H9 (cell line): Measurements from ENCODE around the gene MSI2. TPM values are rescaled to one million over a fixed set of nuclear protein-coding genes. Genes with fewer than 3 reads are reported as not detected.
A peak's percentile ranks its signal among the peaks of the same experiment; 100 is the strongest.

ENCODE experiments used
- DNase-seq: peaks from one replicate; pipeline ENCODE4 v3.0.0-alpha.2; 2017
- H2AFZ ChIP-seq: one replicate; pipeline ENCODE4 v1.6.1; 2013; ENCODE audit warnings: mild to moderate bottlenecking, low read length, control low read depth, moderate library complexity
- H2AK5ac ChIP-seq: 2 replicates; pipeline ENCODE4 v1.6.1; 2013; ENCODE audit warnings: low read length, control low read depth, mixed read lengths; ENCODE audit not compliant: insufficient read length
- H2BK120ac ChIP-seq: one replicate; pipeline ENCODE4 v1.6.1; 2013; ENCODE audit warnings: low read depth, mild to moderate bottlenecking, low read length, control low read depth, inconsistent platforms; ENCODE audit not compliant: poor library complexity, severe bottlenecking
- H2BK12ac ChIP-seq: 2 replicates; pipeline ENCODE4 v1.6.1; 2013; ENCODE audit warnings: low read length, control low read depth, mixed read lengths, low read depth; ENCODE audit not compliant: insufficient read length
- H2BK15ac ChIP-seq: 2 replicates; pipeline ENCODE4 v1.6.1; 2013; ENCODE audit warnings: low read depth, low read length, control low read depth
- H2BK20ac ChIP-seq: one replicate; pipeline ENCODE4 v1.6.1; 2013; ENCODE audit warnings: low read depth, mild to moderate bottlenecking, low read length, control low read depth, inconsistent platforms; ENCODE audit not compliant: poor library complexity, severe bottlenecking
- H2BK5ac ChIP-seq: 2 replicates; pipeline ENCODE4 v1.6.1; 2013; ENCODE audit warnings: low read length, control low read depth, mixed read lengths; ENCODE audit not compliant: insufficient read length
- H3K14ac ChIP-seq: 2 replicates; pipeline ENCODE4 v1.6.1; 2013; ENCODE audit warnings: low read length, control low read depth; ENCODE audit not compliant: insufficient read depth
- H3K18ac ChIP-seq: 2 replicates; pipeline ENCODE4 v1.6.1; 2013; ENCODE audit warnings: low read depth, mild to moderate bottlenecking, mixed read lengths, low read length, control low read depth; ENCODE audit not compliant: insufficient read length
- H3K23ac ChIP-seq: 2 replicates; pipeline ENCODE4 v1.6.1; 2013; ENCODE audit warnings: low read length, control low read depth, mixed read lengths, low read depth; ENCODE audit not compliant: insufficient read length
- H3K23me2 ChIP-seq: 2 replicates; pipeline ENCODE4 v1.6.1; 2013; ENCODE audit warnings: low read depth, mild to moderate bottlenecking, mixed read lengths, low read length, control low read depth; ENCODE audit not compliant: insufficient read length, poor library complexity, severe bottlenecking
- H3K27ac ChIP-seq: 2 replicates; pipeline ENCODE4 v1.5.1; 2013; ENCODE audit warnings: low read length, control low read depth, mixed read lengths, low read depth; ENCODE audit not compliant: insufficient read length
- H3K27me3 ChIP-seq: 2 replicates; pipeline ENCODE4 v1.6.1; 2013; ENCODE audit warnings: low read length, control low read depth, inconsistent platforms; ENCODE audit not compliant: insufficient read depth
- H3K4ac ChIP-seq: 2 replicates; pipeline ENCODE4 v1.6.1; 2013; ENCODE audit warnings: low read depth, mild to moderate bottlenecking, control low read depth, inconsistent platforms, low read length, moderate library complexity
- H3K4me1 ChIP-seq: 2 replicates; pipeline ENCODE4 v1.6.1; 2013; ENCODE audit warnings: low read length, control low read depth, inconsistent platforms; ENCODE audit not compliant: insufficient read depth
- H3K4me2 ChIP-seq: 2 replicates; pipeline ENCODE4 v1.6.1; 2013; ENCODE audit warnings: low read length, control low read depth, mixed read lengths; ENCODE audit not compliant: insufficient read length, insufficient read depth
- H3K56ac ChIP-seq: 2 replicates; pipeline ENCODE4 v1.6.1; 2013; ENCODE audit warnings: low read depth, mild to moderate bottlenecking, mixed read lengths, low read length, control low read depth; ENCODE audit not compliant: insufficient read length
- H3K79me1 ChIP-seq: 2 replicates; pipeline ENCODE4 v1.6.1; 2013; ENCODE audit warnings: low read depth, mild to moderate bottlenecking, moderate library complexity, low read length, control low read depth, inconsistent platforms; ENCODE audit not compliant: insufficient read depth, poor library complexity, severe bottlenecking
- H3K79me2 ChIP-seq: 2 replicates; pipeline ENCODE4 v1.6.1; 2013; ENCODE audit warnings: low read length, control low read depth, inconsistent platforms; ENCODE audit not compliant: insufficient read depth
- H3K9ac ChIP-seq: 2 replicates; pipeline ENCODE4 v1.6.1; 2013; ENCODE audit warnings: low read length, control low read depth, mixed read lengths; ENCODE audit not compliant: insufficient read length; ENCODE audit errors: extremely low read depth
- H3K9me3 ChIP-seq: one replicate; pipeline ENCODE4 v1.6.1; 2013; ENCODE audit warnings: low read depth, low read length, inconsistent platforms; ENCODE audit not compliant: control insufficient read depth
- H3T11ph ChIP-seq: one replicate; pipeline ENCODE4 v1.6.1; 2013; ENCODE audit warnings: mild to moderate bottlenecking, low read length, control low read depth, inconsistent platforms
- H4K20me1 ChIP-seq: one replicate; pipeline ENCODE4 v1.6.1; 2013; ENCODE audit not compliant: control insufficient read depth, insufficient read length, insufficient read depth
- H4K5ac ChIP-seq: 2 replicates; pipeline ENCODE4 v1.6.1; 2013; ENCODE audit warnings: low read depth, mild to moderate bottlenecking, mixed read lengths, low read length, control low read depth; ENCODE audit not compliant: insufficient read length
- H4K8ac ChIP-seq: replicated peaks from 2 replicates; pipeline ENCODE4 v1.6.1; 2013; ENCODE audit warnings: low read length, control low read depth, mixed read lengths, low read depth; ENCODE audit not compliant: insufficient read length
- H4K91ac ChIP-seq: 2 replicates; pipeline ENCODE4 v1.6.1; 2013; ENCODE audit warnings: low read depth, mild to moderate bottlenecking, moderate library complexity, mixed read lengths, low read length, control low read depth; ENCODE audit not compliant: insufficient read length
- H3K27ac Mint-ChIP-seq, 3 experiments: 2 replicates in 2 of 3; 3 replicates in 1 of 3; pipeline ENCODE4 v1.8.0; 2020 to 2021; ENCODE audit warnings: mixed read lengths in 3 of 3, mild to moderate bottlenecking in 1 of 3, moderate library complexity in 1 of 3
- H3K27me3 Mint-ChIP-seq: 2 replicates; pipeline ENCODE4 v1.8.0; 2021; ENCODE audit warnings: low read depth, mild to moderate bottlenecking, moderate library complexity, mixed read lengths
- H3K36me3 Mint-ChIP-seq, 3 experiments: 2 replicates in 2 of 3; 3 replicates in 1 of 3; pipeline ENCODE4 v1.8.0; 2020 to 2021; ENCODE audit warnings: low read depth in 3 of 3, mixed read lengths in 3 of 3; ENCODE audit not compliant: insufficient read depth in 1 of 3
- H3K4me1 Mint-ChIP-seq, 2 experiments: 2 replicates each; pipeline ENCODE4 v1.8.0; 2020; ENCODE audit warnings: mixed read lengths in 2 of 2
- H3K4me3 Mint-ChIP-seq, 2 experiments: 2 replicates in 1 of 2; 3 replicates in 1 of 2; pipeline ENCODE4 v1.8.0; 2020 to 2021; ENCODE audit warnings: mild to moderate bottlenecking in 2 of 2, mixed read lengths in 2 of 2, moderate library complexity in 1 of 2
- H3K9me3 Mint-ChIP-seq, 2 experiments: 2 replicates in 1 of 2; 3 replicates in 1 of 2; pipeline ENCODE4 v1.8.0; 2020; ENCODE audit warnings: mild to moderate bottlenecking in 2 of 2, mixed read lengths in 2 of 2, moderate library complexity in 1 of 2
- WGBS: extraction: QIAGEN DNeasy Blood & Tissue Kit; methylation state at CpG from one replicate; pipeline ENCODE4 v1.1.7; 2013; ENCODE audit warnings: missing lambda C conversion rate, low lambda C conversion rate, mixed read lengths; ENCODE audit not compliant: insufficient read length; ENCODE audit errors: extremely low coverage; 5-methylcytosine and 5-hydroxymethylcytosine counted together
- total RNA-seq: library from RNA; stranded (reverse); gene quantifications from 2 replicates; pipeline ENCODE4 v1.2.1, GENCODE V29; 2021
- TF ChIP-seq, protein P1 (sequence below): fragments of 200-600 bp; sonication (generic); conservative IDR thresholded peaks from 3 replicates; pipeline ENCODE4 v1.8.0; 2021; ENCODE audit warnings: antibody characterized with exemption, mild to moderate bottlenecking

The MSI2 gene
- total RNA-seq, 1 experiment from 2014 or later, result 98.5 TPM

DNA sequence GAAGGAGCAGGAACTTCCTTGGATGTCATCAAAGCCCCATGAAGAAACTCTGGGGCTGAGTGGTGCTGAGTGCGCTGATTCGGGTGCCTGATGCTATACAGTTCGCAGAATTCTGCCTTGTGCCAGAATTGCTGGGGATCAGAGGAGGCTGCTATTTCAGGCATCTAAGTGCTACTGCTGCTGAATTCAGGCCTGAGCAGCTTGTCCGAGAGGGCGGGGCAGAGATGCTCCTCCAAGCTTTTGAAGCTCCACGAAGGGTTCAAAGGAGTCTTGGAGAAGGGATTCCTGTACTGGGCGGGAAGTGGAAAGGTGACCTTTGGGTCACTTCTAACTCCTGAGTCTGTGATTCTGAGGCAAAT is 260.9 kb downstream of the MSI2 start:
- Histone ChIP-seq H4K20me1 (no peaks in the 10 kb centered on the region), H4K8ac (no peak overlapping the region), H2BK5ac (no peak overlapping the region), H3K23ac (no peak overlapping the region), H3K4me1 (no peaks in the 10 kb centered on the region; the same call in 1 of the 2 replicates), H3K23me2 (no peaks in the 10 kb centered on the region), H2BK15ac (no peak overlapping the region), H2BK120ac (no peak overlapping the region), H2AFZ (no peak overlapping the region), H3T11ph (no peak overlapping the region), H3K9ac (no peak overlapping the region), H2BK12ac (no peak overlapping the region), H4K91ac (no peak overlapping the region), H3K56ac (no peak overlapping the region), H3K9me3 (no peaks in the 10 kb centered on the region), H3K27me3 (no peaks in the 10 kb centered on the region), H4K5ac (no peak overlapping the region), H3K18ac (no peak overlapping the region), H3K14ac (no peak overlapping the region; the same call in 1 of the 2 replicates), H3K79me1 (no peaks in the 10 kb centered on the region), H3K27ac (no peak overlapping the region), H3K4ac (no peak overlapping the region), H2AK5ac (no peak overlapping the region), H3K79me2 (no peaks in the 10 kb centered on the region; the same call in 1 of the 2 replicates), H3K4me2 (no peak overlapping the region), H2BK20ac (no peak overlapping the region)
- WGBS, result no CpG with 5 or more reads among the region's 7 CpGs
- H3K27ac Mint-ChIP-seq, result peak overlapping the region in 2 of 3 experiments; percentile 19 to 42; a peak in 1 of 7 replicates
- TF ChIP-seq, protein P1, sequence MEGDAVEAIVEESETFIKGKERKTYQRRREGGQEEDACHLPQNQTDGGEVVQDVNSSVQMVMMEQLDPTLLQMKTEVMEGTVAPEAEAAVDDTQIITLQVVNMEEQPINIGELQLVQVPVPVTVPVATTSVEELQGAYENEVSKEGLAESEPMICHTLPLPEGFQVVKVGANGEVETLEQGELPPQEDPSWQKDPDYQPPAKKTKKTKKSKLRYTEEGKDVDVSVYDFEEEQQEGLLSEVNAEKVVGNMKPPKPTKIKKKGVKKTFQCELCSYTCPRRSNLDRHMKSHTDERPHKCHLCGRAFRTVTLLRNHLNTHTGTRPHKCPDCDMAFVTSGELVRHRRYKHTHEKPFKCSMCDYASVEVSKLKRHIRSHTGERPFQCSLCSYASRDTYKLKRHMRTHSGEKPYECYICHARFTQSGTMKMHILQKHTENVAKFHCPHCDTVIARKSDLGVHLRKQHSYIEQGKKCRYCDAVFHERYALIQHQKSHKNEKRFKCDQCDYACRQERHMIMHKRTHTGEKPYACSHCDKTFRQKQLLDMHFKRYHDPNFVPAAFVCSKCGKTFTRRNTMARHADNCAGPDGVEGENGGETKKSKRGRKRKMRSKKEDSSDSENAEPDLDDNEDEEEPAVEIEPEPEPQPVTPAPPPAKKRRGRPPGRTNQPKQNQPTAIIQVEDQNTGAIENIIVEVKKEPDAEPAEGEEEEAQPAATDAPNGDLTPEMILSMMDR, result no peak
- no peaks in the 10 kb centered on the region for H3K27me3 Mint-ChIP-seq
- H3K36me3 Mint-ChIP-seq, result peaks cover 0 to 2% (median 0%) of the 10 kb centered on the region in 3 experiments; a peak in 3 of 7 replicates
- H3K9me3 Mint-ChIP-seq, result no peaks in the 10 kb centered on the region
- DNase-seq, result no peak
- H3K4me3 Mint-ChIP-seq, result no peak overlapping the region
- peaks cover 35 to 62% of the 10 kb centered on the region in 2 experiments for H3K4me1 Mint-ChIP-seq
